Liver (tissue), 9 donors: Measurements from ENCODE around the gene KCTD12. TPM values are rescaled to one million over a fixed set of nuclear protein-coding genes. Genes with fewer than 3 reads are reported as not detected.

Experiments used
- DNase-seq: peaks from one replicate; pipeline ENCODE4 v3.0.0-alpha.2; 2017; ENCODE audit warnings: low spot score
- H3K27ac ChIP-seq, 2 donors: one replicate each; pipeline ENCODE4 v1.7.0; 2013; ENCODE audit warnings: inconsistent platforms in 2 of 2, low read length in 2 of 2, control low read depth in 1 of 2, low read depth in 1 of 2, mild to moderate bottlenecking in 1 of 2
- H3K27me3 ChIP-seq, 4 donors: one replicate each; pipeline versions ENCODE4 v1.6.1 to v1.7.0; 2013; ENCODE audit warnings: low read length in 3 of 4, inconsistent platforms in 1 of 4, mild to moderate bottlenecking in 1 of 4, moderate library complexity in 1 of 4; ENCODE audit not compliant: control insufficient read depth in 4 of 4, insufficient read depth in 4 of 4
- H3K36me3 ChIP-seq, 4 donors: one replicate each; pipeline versions ENCODE4 v1.6.1 to v1.7.0; 2013; ENCODE audit warnings: low read length in 3 of 4, mild to moderate bottlenecking in 3 of 4, low read depth in 1 of 4, moderate library complexity in 1 of 4; ENCODE audit not compliant: control insufficient read depth in 4 of 4, insufficient read depth in 3 of 4
- H3K4me1 ChIP-seq, 4 donors: one replicate each; pipeline versions ENCODE4 v1.6.1 to v1.7.0; 2013; ENCODE audit warnings: low read length in 3 of 4, mild to moderate bottlenecking in 3 of 4, moderate library complexity in 1 of 4; ENCODE audit not compliant: control insufficient read depth in 4 of 4, insufficient read depth in 4 of 4
- H3K4me3 ChIP-seq, 3 donors: one replicate each; pipeline versions ENCODE4 v1.6.1 to v1.7.0; 2013; ENCODE audit warnings: low read length in 3 of 3, control low read depth in 1 of 3, low read depth in 1 of 3, mild to moderate bottlenecking in 1 of 3
- H3K9ac ChIP-seq, 2 donors: one replicate each; pipeline ENCODE4 v1.7.0; 2013; ENCODE audit warnings: low read length in 2 of 2, mild to moderate bottlenecking in 2 of 2, moderate library complexity in 2 of 2, control low read depth in 1 of 2, low read depth in 1 of 2
- H3K9me3 ChIP-seq, 4 donors: one replicate each; pipeline versions ENCODE4 v1.6.1 to v1.7.0; 2013; ENCODE audit warnings: low read length in 3 of 4; ENCODE audit not compliant: control insufficient read depth in 4 of 4
- EGR1 ChIP-seq, 2 donors: IDR thresholded peaks; 2 replicates each; pipeline ENCODE4 v1.6.1; 2016 to 2018; ENCODE audit warnings: antibody characterized with exemption in 2 of 2, low read depth in 2 of 2
- FOXA1 ChIP-seq: IDR thresholded peaks from 2 replicates; pipeline ENCODE4 v1.6.1; 2016; ENCODE audit warnings: antibody characterized with exemption
- FOXA2 ChIP-seq: IDR thresholded peaks from 2 replicates; pipeline ENCODE4 v1.6.1; 2016; ENCODE audit warnings: antibody characterized with exemption
- GABPA ChIP-seq, 2 donors: IDR thresholded peaks in 1 of 2; conservative IDR thresholded peaks in 1 of 2; 2 replicates each; pipeline ENCODE4 v1.6.1; 2016; ENCODE audit warnings: antibody characterized with exemption in 2 of 2, mild to moderate bottlenecking in 1 of 2, moderate library complexity in 1 of 2
- HNF4A ChIP-seq, 2 donors: conservative IDR thresholded peaks; 2 replicates each; pipeline ENCODE4 v1.6.1; 2016; ENCODE audit warnings: antibody characterized with exemption in 2 of 2, mild to moderate bottlenecking in 2 of 2
- HNF4G ChIP-seq: IDR thresholded peaks from 2 replicates; pipeline ENCODE4 v1.6.1; 2016; ENCODE audit warnings: antibody characterized with exemption
- JUND ChIP-seq, 2 donors: IDR thresholded peaks; 2 replicates each; pipeline ENCODE4 v1.6.1; 2016; ENCODE audit warnings: antibody characterized with exemption in 2 of 2
- NR2F2 ChIP-seq: IDR thresholded peaks from 2 replicates; pipeline ENCODE4 v1.6.1; 2016; ENCODE audit warnings: antibody characterized with exemption
- RAD21 ChIP-seq, 2 donors: IDR thresholded peaks; 2 replicates each; pipeline ENCODE4 v1.6.1; 2016; ENCODE audit warnings: antibody characterized with exemption in 2 of 2, mild to moderate bottlenecking in 2 of 2
- RXRA ChIP-seq, 2 donors: IDR thresholded peaks; 2 replicates each; pipeline ENCODE4 v1.6.1; 2017 to 2018; ENCODE audit warnings: antibody characterized with exemption in 2 of 2, mild to moderate bottlenecking in 1 of 2
- SP1 ChIP-seq: IDR thresholded peaks from 2 replicates; pipeline ENCODE4 v1.6.1; 2018; ENCODE audit warnings: antibody characterized with exemption, mild to moderate bottlenecking
- TAF1 ChIP-seq: conservative IDR thresholded peaks from 2 replicates; pipeline ENCODE4 v1.6.1; 2016; ENCODE audit warnings: antibody characterized with exemption, mild to moderate bottlenecking
- YY1 ChIP-seq: IDR thresholded peaks from 2 replicates; pipeline ENCODE4 v1.6.1; 2016; ENCODE audit warnings: antibody characterized with exemption, mild to moderate bottlenecking
- WGBS: extraction: QIAGEN DNeasy Blood & Tissue Kit; methylation state at CpG from one replicate; pipeline ENCODE4 v1.1.7; 2013; 5-methylcytosine and 5-hydroxymethylcytosine counted together
- polyA plus RNA-seq, 2 donors: library from polyadenylated mRNA; stranded (reverse) in 1 of 2; unstranded in 1 of 2; fragments of 200-250 nt in 1 of 2; fragments of >200 nt in 1 of 2; fragmentation: Nextera tagmentation in 1 of 2; extraction: Ambion mirVana in 1 of 2; gene quantifications; one replicate each; pipeline versions ENCODE4 v1.2.1 to v1.2.3, GENCODE V29; 2013 to 2015
- total RNA-seq, 2 donors: library from RNA; depleted of rRNA; stranded (reverse); fragments of >200 nt; gene quantifications; one replicate each; pipeline ENCODE4 v1.2.3, GENCODE V29; 2014
- TF ChIP-seq, protein P1 (sequence below): IDR thresholded peaks from 2 replicates; pipeline ENCODE4 v1.6.1; 2016; ENCODE audit warnings: antibody characterized with exemption
- TF ChIP-seq, protein P2 (sequence below): IDR thresholded peaks from 2 replicates; pipeline ENCODE4 v1.6.1; 2016; ENCODE audit warnings: antibody characterized with exemption
- TF ChIP-seq, protein P3 (sequence below): IDR thresholded peaks from 2 replicates; pipeline ENCODE4 v1.6.1; 2016; ENCODE audit warnings: antibody characterized with exemption
- TF ChIP-seq, protein P4 (sequence below): fragments of 150-350 bp; IDR thresholded peaks from 2 replicates; pipeline ENCODE4 v1.5.1; 2017; ENCODE audit warnings: improper control_type of control experiment, low read depth, low read length; ENCODE audit not compliant: missing input control
- TF ChIP-seq, protein P5 (sequence below): IDR thresholded peaks from 2 replicates; pipeline ENCODE4 v1.6.1; 2016; ENCODE audit warnings: antibody characterized with exemption, mild to moderate bottlenecking
- donor health status: healthy.
- donor health status: healthy.
- donor health status: healthy.
- donor health status: healthy.
- donor health status: healthy.

KCTD12 gene
- total and polyA plus RNA-seq, 4 donors: 1.5 to 14.8 (median 6.6) TPM

DNA sequence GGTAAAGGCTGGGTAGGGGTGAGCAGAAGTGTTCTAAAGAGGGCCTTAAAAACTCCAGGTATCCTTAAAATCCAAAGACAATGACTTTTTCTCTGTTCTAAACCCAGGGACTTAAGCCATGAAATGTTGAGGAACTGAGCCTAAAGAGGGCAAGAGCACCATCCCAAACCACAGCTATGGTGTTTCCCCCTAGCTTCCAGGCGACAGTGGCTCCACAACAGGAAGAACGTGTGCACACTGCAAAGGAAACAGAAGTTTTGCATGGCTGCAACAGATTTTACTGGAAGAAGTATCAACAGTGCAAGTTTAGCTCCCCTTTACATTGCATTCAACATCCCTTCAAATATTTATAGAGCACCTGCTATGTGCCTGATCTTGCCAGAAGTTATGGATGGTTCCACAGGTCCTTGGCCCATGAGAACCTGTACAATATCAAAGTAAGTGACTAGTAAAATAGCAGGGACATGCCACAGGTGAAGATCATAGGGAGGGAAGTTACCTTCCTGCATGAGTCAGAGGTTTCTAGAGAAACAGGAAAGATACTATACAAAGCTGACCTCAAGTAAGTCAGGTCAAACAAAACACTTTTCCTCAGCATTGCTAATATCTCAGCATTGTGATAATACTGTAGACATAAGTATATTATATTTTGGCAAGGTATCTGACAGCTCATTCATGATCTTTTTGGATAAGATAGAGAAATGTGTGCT, 8.4 kb upstream of the KCTD12 start:
- Histone ChIP-seq H3K9ac (no peak overlapping the region), H3K9me3 (no peaks in the 10 kb centered on the region), H3K27ac (no peak overlapping the region), H3K4me3 (no peak overlapping the region), H3K4me1 (no peaks in the 10 kb centered on the region), H3K36me3 (no peaks in the 10 kb centered on the region), H3K27me3 (peaks cover 0 to 4% (median 1%) of the 10 kb centered on the region in 4 donors)
- WGBS: 42% methylated on average over 2 of the region's 2 CpGs
- no peak for DNase-seq
- no peak for TF ChIP-seq FOXA2

DNA sequence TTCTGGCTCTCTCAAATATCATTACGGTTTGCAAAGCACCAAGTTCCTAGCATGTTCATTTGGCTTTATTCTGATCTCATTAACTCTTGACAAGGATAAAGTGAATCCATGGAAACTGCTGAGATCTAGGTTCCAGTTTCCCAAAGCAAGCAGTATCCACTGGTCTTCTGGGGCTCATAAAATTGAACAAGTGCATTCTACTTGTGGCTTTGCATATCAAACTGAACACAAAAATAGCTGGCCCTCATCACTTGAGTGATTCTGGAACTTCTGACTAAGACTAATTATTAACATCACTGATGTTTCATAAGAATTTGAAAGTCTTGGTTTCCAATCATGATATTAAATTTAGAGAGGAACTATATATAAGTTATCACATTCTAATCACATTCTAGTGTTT, 6.3 kb upstream of the KCTD12 start:
- TF ChIP-seq EGR1 (IDR thresholded peaks at IDR 0.05; ENCODE audit: low read depth in 2 of 2) (no peak), GABPA (IDR thresholded peaks at IDR 0.05 in 1 of 2, conservative IDR thresholded peaks at IDR 0.05 in 1 of 2) (no peak), JUND (IDR thresholded peaks at IDR 0.05) (no peak), NR2F2 (no peak), FOXA2 (no peak), RAD21 (IDR thresholded peaks at IDR 0.05) (no peak), HNF4A (conservative IDR thresholded peaks at IDR 0.05) (no peak), HNF4G (no peak), TAF1 (no peak), SP1 (no peak), YY1 (no peak), FOXA1 (no peak), RXRA (IDR thresholded peaks at IDR 0.05) (no peak)
- TF ChIP-seq, protein P1, sequence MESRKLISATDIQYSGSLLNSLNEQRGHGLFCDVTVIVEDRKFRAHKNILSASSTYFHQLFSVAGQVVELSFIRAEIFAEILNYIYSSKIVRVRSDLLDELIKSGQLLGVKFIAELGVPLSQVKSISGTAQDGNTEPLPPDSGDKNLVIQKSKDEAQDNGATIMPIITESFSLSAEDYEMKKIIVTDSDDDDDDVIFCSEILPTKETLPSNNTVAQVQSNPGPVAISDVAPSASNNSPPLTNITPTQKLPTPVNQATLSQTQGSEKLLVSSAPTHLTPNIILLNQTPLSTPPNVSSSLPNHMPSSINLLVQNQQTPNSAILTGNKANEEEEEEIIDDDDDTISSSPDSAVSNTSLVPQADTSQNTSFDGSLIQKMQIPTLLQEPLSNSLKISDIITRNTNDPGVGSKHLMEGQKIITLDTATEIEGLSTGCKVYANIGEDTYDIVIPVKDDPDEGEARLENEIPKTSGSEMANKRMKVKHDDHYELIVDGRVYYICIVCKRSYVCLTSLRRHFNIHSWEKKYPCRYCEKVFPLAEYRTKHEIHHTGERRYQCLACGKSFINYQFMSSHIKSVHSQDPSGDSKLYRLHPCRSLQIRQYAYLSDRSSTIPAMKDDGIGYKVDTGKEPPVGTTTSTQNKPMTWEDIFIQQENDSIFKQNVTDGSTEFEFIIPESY: no peak
- TF ChIP-seq, protein P2, sequence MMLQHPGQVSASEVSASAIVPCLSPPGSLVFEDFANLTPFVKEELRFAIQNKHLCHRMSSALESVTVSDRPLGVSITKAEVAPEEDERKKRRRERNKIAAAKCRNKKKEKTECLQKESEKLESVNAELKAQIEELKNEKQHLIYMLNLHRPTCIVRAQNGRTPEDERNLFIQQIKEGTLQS: no peak
- TF ChIP-seq, protein P3, sequence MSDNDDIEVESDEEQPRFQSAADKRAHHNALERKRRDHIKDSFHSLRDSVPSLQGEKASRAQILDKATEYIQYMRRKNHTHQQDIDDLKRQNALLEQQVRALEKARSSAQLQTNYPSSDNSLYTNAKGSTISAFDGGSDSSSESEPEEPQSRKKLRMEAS: no peak
- TF ChIP-seq, protein P4, sequence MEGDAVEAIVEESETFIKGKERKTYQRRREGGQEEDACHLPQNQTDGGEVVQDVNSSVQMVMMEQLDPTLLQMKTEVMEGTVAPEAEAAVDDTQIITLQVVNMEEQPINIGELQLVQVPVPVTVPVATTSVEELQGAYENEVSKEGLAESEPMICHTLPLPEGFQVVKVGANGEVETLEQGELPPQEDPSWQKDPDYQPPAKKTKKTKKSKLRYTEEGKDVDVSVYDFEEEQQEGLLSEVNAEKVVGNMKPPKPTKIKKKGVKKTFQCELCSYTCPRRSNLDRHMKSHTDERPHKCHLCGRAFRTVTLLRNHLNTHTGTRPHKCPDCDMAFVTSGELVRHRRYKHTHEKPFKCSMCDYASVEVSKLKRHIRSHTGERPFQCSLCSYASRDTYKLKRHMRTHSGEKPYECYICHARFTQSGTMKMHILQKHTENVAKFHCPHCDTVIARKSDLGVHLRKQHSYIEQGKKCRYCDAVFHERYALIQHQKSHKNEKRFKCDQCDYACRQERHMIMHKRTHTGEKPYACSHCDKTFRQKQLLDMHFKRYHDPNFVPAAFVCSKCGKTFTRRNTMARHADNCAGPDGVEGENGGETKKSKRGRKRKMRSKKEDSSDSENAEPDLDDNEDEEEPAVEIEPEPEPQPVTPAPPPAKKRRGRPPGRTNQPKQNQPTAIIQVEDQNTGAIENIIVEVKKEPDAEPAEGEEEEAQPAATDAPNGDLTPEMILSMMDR: no peak
- TF ChIP-seq, protein P5, sequence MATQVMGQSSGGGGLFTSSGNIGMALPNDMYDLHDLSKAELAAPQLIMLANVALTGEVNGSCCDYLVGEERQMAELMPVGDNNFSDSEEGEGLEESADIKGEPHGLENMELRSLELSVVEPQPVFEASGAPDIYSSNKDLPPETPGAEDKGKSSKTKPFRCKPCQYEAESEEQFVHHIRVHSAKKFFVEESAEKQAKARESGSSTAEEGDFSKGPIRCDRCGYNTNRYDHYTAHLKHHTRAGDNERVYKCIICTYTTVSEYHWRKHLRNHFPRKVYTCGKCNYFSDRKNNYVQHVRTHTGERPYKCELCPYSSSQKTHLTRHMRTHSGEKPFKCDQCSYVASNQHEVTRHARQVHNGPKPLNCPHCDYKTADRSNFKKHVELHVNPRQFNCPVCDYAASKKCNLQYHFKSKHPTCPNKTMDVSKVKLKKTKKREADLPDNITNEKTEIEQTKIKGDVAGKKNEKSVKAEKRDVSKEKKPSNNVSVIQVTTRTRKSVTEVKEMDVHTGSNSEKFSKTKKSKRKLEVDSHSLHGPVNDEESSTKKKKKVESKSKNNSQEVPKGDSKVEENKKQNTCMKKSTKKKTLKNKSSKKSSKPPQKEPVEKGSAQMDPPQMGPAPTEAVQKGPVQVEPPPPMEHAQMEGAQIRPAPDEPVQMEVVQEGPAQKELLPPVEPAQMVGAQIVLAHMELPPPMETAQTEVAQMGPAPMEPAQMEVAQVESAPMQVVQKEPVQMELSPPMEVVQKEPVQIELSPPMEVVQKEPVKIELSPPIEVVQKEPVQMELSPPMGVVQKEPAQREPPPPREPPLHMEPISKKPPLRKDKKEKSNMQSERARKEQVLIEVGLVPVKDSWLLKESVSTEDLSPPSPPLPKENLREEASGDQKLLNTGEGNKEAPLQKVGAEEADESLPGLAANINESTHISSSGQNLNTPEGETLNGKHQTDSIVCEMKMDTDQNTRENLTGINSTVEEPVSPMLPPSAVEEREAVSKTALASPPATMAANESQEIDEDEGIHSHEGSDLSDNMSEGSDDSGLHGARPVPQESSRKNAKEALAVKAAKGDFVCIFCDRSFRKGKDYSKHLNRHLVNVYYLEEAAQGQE: no peak
- WGBS: 65% methylated on average over 1 of the region's 1 CpG

More for the DNA sequence above, 6.3 kb upstream of the KCTD12 start:
- no peak for DNase-seq
- Histone ChIP-seq H3K4me3 (no peak overlapping the region), H3K9me3 (no peaks in the 10 kb centered on the region), H3K27ac (no peak overlapping the region), H3K36me3 (no peaks in the 10 kb centered on the region), H3K27me3 (peaks cover 0 to 8% (median 1%) of the 10 kb centered on the region in 4 donors), H3K9ac (no peak overlapping the region), H3K4me1 (no peaks in the 10 kb centered on the region)
